Neural progenitor cell (in vitro differentiated cells): ENCODE measurements around the gene TPD52L2. TPM values are rescaled to one million over a fixed set of nuclear protein-coding genes. Genes with fewer than 3 reads are reported as not detected.

Experiments used
- DNase-seq: peaks from one replicate; pipeline ENCODE4 v3.0.0-alpha.2; 2016; ENCODE audit warnings: low spot score
- H2AFZ ChIP-seq: fragments of 200-600 bp; sonication (generic); replicated peaks from 2 replicates; pipeline ENCODE4 v1.6.1; 2016; ENCODE audit warnings: antibody characterized with exemption
- H3F3A ChIP-seq: fragments of 200-600 bp; sonication (generic); 2 replicates; pipeline ENCODE4 v1.6.1; 2016; ENCODE audit warnings: antibody characterized with exemption, low read depth
- H3K27ac ChIP-seq: fragments of 200-600 bp; sonication (generic); 2 replicates; pipeline ENCODE4 v1.5.1; 2016; ENCODE audit warnings: mild to moderate bottlenecking
- H3K27me3 ChIP-seq: fragments of 200-600 bp; sonication (generic); 2 replicates; pipeline ENCODE4 v1.6.1; 2016; ENCODE audit warnings: mild to moderate bottlenecking, moderate library complexity
- H3K36me3 ChIP-seq: fragments of 200-600 bp; sonication (generic); 2 replicates; pipeline ENCODE4 v1.5.1; 2016
- H3K4me1 ChIP-seq: fragments of 200-600 bp; sonication (generic); 2 replicates; pipeline ENCODE4 v1.6.1; 2016; ENCODE audit warnings: mixed run types
- H3K4me2 ChIP-seq: fragments of 200-600 bp; sonication (generic); 2 replicates; pipeline ENCODE4 v1.6.1; 2016
- H3K4me3 ChIP-seq: fragments of 200-600 bp; sonication (generic); 2 replicates; pipeline ENCODE4 v1.5.1; 2016
- H3K79me2 ChIP-seq: fragments of 200-600 bp; sonication (generic); 2 replicates; pipeline ENCODE4 v1.6.1; 2016; ENCODE audit warnings: low read depth
- H3K9ac ChIP-seq: fragments of 200-600 bp; sonication (generic); 2 replicates; pipeline ENCODE4 v1.6.1; 2016
- H3K9me3 ChIP-seq: fragments of 200-600 bp; sonication (generic); 2 replicates; pipeline ENCODE4 v1.5.1; 2016; ENCODE audit warnings: low read depth
- H4K20me1 ChIP-seq: fragments of 200-600 bp; sonication (generic); 2 replicates; pipeline ENCODE4 v1.6.1; 2016; ENCODE audit warnings: low read depth
- H3K27ac Mint-ChIP-seq: 3 replicates; pipeline ENCODE4 v1.8.0; 2021; ENCODE audit warnings: mixed read lengths
- H3K27me3 Mint-ChIP-seq: 2 replicates; pipeline ENCODE4 v1.8.0; 2022; ENCODE audit warnings: low read depth, mild to moderate bottlenecking, inconsistent platforms, moderate library complexity, mixed read lengths; ENCODE audit not compliant: insufficient read depth
- H3K36me3 Mint-ChIP-seq: 3 replicates; pipeline ENCODE4 v1.8.0; 2021; ENCODE audit warnings: mixed read lengths
- H3K4me1 Mint-ChIP-seq: 3 replicates; pipeline ENCODE4 v1.8.0; 2021; ENCODE audit warnings: mixed read lengths
- H3K4me3 Mint-ChIP-seq: 3 replicates; pipeline ENCODE4 v1.8.0; 2021; ENCODE audit warnings: mild to moderate bottlenecking, moderate library complexity, mixed read lengths
- H3K9me3 Mint-ChIP-seq: 3 replicates; pipeline ENCODE4 v1.8.0; 2020; ENCODE audit warnings: mixed read lengths
- EZH2 ChIP-seq: fragments of 200-600 bp; sonication (generic); IDR thresholded peaks from 2 replicates; pipeline ENCODE4 v1.6.1; 2017; ENCODE audit warnings: antibody characterized with exemption, mild to moderate bottlenecking, moderate library complexity
- EZH2phosphoT487 ChIP-seq: fragments of 200-600 bp; sonication (generic); IDR thresholded peaks from 2 replicates; pipeline ENCODE4 v1.6.1; 2017; ENCODE audit warnings: antibody characterized with exemption
- total RNA-seq: library from RNA; depleted of rRNA; stranded (reverse); fragments of >200 nt; gene quantifications from 2 replicates; pipeline ENCODE4 v1.2.3, GENCODE V29; 2015; ENCODE audit warnings: low replicate concordance
- TF ChIP-seq, protein P1 (sequence below): fragments of 200-600 bp; sonication (generic); IDR thresholded peaks from 2 replicates; pipeline ENCODE4 v1.5.1; 2017; ENCODE audit warnings: antibody characterized with exemption, mild to moderate bottlenecking

The TPD52L2 gene
- total RNA-seq, 1 donor from 2014 or later: 66.6 TPM

DNA sequence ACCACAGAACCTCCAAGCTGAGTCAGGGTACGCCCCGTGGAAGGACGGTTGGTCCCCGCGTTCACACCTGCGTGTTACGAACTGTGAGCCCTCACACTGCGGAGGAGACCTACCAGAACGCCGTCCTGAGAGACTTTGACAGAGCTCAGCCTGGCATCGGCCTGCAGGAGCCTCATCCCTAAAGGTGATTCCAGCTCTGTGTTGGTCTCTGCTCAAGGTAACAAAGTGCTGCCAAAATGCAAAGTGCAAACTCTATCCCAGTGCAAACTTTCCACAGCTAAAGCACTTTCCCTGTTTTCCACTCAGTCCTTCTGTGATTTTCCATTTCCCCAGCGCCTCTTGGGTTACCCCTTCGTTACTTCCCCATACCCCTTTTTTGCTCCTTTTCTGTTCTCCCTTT lies 25.4 kb upstream of the TPD52L2 start:
- Histone ChIP-seq H2AFZ (no peak overlapping the region), H3K27ac (no peak overlapping the region), H3K4me2 (no peak overlapping the region), H3F3A (no peaks in the 10 kb centered on the region), H3K36me3 (no peaks in the 10 kb centered on the region), H3K79me2 (no peaks in the 10 kb centered on the region), H3K9ac (no peak overlapping the region), H3K9me3 (no peaks in the 10 kb centered on the region), H3K27me3 (no peaks in the 10 kb centered on the region), H4K20me1 (no peaks in the 10 kb centered on the region), H3K4me3 (no peak overlapping the region), H3K4me1 (peaks cover 10% of the 10 kb centered on the region)
- H3K4me1 Mint-ChIP-seq: peaks cover 13% of the 10 kb centered on the region
- no peaks in the 10 kb centered on the region for H3K9me3 Mint-ChIP-seq
- H3K36me3 Mint-ChIP-seq: no peaks in the 10 kb centered on the region
- H3K27me3 Mint-ChIP-seq: peaks cover 5% of the 10 kb centered on the region
- H3K27ac Mint-ChIP-seq: no peak overlapping the region
- TF ChIP-seq EZH2phosphoT487 (no peak), EZH2 (no peak)
- TF ChIP-seq, protein P1, sequence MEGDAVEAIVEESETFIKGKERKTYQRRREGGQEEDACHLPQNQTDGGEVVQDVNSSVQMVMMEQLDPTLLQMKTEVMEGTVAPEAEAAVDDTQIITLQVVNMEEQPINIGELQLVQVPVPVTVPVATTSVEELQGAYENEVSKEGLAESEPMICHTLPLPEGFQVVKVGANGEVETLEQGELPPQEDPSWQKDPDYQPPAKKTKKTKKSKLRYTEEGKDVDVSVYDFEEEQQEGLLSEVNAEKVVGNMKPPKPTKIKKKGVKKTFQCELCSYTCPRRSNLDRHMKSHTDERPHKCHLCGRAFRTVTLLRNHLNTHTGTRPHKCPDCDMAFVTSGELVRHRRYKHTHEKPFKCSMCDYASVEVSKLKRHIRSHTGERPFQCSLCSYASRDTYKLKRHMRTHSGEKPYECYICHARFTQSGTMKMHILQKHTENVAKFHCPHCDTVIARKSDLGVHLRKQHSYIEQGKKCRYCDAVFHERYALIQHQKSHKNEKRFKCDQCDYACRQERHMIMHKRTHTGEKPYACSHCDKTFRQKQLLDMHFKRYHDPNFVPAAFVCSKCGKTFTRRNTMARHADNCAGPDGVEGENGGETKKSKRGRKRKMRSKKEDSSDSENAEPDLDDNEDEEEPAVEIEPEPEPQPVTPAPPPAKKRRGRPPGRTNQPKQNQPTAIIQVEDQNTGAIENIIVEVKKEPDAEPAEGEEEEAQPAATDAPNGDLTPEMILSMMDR: no peak
- no peak overlapping the region for H3K4me3 Mint-ChIP-seq
- no peak for DNase-seq

DNA sequence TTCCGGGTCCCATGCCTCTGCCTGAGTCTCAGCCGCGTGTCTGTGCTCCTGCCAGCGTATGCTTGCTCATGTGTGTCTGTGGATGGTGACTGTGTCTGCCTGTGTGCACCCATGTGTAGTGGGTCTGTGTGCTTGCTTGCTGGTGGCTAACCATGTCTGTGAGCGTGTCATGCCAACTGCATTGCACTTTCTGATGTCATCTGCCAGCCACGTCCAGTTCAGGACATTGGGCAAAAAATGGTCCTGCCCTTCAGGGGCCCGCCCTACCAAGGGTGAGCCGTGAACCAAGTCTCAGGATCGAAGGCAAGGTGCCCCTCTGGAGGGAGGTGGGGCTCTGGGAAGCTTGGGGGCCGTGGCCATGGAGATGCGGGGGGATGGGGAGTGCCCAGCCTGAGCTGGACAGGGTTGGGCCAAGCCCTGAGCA lies 24.7 kb upstream of the TPD52L2 start:
- peaks cover 9% of the 10 kb centered on the region for H3K4me1 Mint-ChIP-seq
- DNase-seq: no peak
- no peak overlapping the region for H3K4me2 ChIP-seq
- peaks cover 6% of the 10 kb centered on the region for H3F3A ChIP-seq
- H3K9me3 ChIP-seq: no peaks in the 10 kb centered on the region
- no peaks in the 10 kb centered on the region for H3K36me3 ChIP-seq
- no peaks in the 10 kb centered on the region for H4K20me1 ChIP-seq
- no peaks in the 10 kb centered on the region for H3K9me3 Mint-ChIP-seq
- H3K27ac Mint-ChIP-seq: peak overlapping the region; percentile 55
- no peak overlapping the region for H3K9ac ChIP-seq
- H3K79me2 ChIP-seq: no peaks in the 10 kb centered on the region
- peaks cover 2% of the 10 kb centered on the region for H3K4me1 ChIP-seq
- H3K36me3 Mint-ChIP-seq: no peaks in the 10 kb centered on the region
- peak overlapping the region; percentile 52 for H3K4me3 Mint-ChIP-seq
- no peak overlapping the region for H2AFZ ChIP-seq
- no peaks in the 10 kb centered on the region for H3K27me3 ChIP-seq
- H3K27me3 Mint-ChIP-seq: peaks cover 5% of the 10 kb centered on the region
- H3K27ac ChIP-seq: no peak overlapping the region
- TF ChIP-seq, protein P1: no peak
- TF ChIP-seq EZH2phosphoT487 (no peak), EZH2 (no peak)
- no peak overlapping the region for H3K4me3 ChIP-seq

DNA sequence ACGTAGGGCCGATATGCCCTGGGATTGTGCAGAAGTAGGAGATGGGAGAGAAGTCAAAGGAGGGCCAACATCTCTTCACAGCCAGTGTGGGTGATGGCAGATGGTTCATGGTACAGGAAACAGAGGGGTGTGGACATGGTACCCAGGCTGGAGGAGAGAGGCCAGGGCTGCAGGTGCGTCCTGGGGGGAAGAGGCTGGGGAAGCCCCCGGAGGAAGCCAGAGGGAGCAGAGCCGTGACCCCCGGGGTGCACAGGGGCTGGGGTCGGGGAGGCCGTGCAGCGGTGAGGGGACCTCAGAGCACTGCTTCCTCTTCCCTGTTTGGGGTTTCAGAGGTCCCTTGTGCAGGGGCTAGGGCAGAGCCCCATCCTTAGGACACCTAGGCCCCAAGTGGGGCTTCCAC lies 22.8 kb upstream of the TPD52L2 start:
- no peaks in the 10 kb centered on the region for H4K20me1 ChIP-seq
- H3K4me2 ChIP-seq: no peak overlapping the region
- Mint-ChIP-seq H3K4me1 (peaks cover 14% of the 10 kb centered on the region), H3K36me3 (no peaks in the 10 kb centered on the region), H3K9me3 (no peaks in the 10 kb centered on the region), H3K4me3 (no peak overlapping the region), H3K27me3 (peaks cover 5% of the 10 kb centered on the region), H3K27ac (peak overlapping the region; percentile 72)
- DNase-seq: no peak
- peaks cover 16% of the 10 kb centered on the region for H3F3A ChIP-seq
- H3K27ac ChIP-seq: no peak overlapping the region
- TF ChIP-seq EZH2phosphoT487: no peak
- no peaks in the 10 kb centered on the region for H3K9me3 ChIP-seq
- no peak overlapping the region for H2AFZ ChIP-seq
- H3K9ac ChIP-seq: no peak overlapping the region
- no peak overlapping the region for H3K4me3 ChIP-seq
- no peaks in the 10 kb centered on the region for H3K36me3 ChIP-seq
- H3K4me1 ChIP-seq: peaks cover 11% of the 10 kb centered on the region
- H3K27me3 ChIP-seq: no peaks in the 10 kb centered on the region
- H3K79me2 ChIP-seq: no peaks in the 10 kb centered on the region

DNA sequence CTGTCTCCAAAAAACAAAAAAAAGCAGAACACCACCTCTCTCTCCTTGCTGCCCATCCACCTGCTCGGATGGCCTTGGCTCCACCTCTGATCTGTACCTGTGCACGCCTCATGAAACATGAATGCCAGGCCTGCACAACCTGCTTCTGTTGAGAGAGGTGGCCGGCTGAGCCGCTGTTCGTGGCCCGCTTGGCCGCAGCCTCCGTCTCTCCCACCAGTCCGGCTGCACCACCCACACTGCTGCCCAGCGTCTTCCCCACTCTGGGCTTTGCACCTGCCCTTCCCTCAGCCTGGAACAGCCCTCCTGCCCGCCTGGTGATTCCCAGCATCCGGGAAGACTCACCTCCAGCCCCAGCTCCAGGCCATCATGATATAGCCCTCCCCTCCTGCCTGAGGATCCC lies 21.8 kb upstream of the TPD52L2 start:
- Histone ChIP-seq H3K27ac (no peak overlapping the region), H3K36me3 (no peaks in the 10 kb centered on the region), H3K4me2 (no peak overlapping the region), H3K4me1 (peaks cover 20% of the 10 kb centered on the region), H3F3A (peaks cover 24% of the 10 kb centered on the region), H4K20me1 (no peaks in the 10 kb centered on the region), H3K9me3 (no peaks in the 10 kb centered on the region), H3K9ac (no peak overlapping the region), H3K79me2 (no peaks in the 10 kb centered on the region), H3K4me3 (no peak overlapping the region), H3K27me3 (no peaks in the 10 kb centered on the region), H2AFZ (no peak overlapping the region)
- Mint-ChIP-seq H3K9me3 (no peaks in the 10 kb centered on the region), H3K36me3 (no peaks in the 10 kb centered on the region), H3K4me3 (no peak overlapping the region), H3K27me3 (peaks cover 5% of the 10 kb centered on the region), H3K4me1 (peaks cover 10% of the 10 kb centered on the region), H3K27ac (no peak overlapping the region)
- TF ChIP-seq EZH2phosphoT487: no peak
- no peak for TF ChIP-seq EZH2
- TF ChIP-seq, protein P1: no peak
- DNase-seq: no peak
